ENCODE measurements around the gene CAND2. TPM values are rescaled to one million over a fixed set of nuclear protein-coding genes. Genes with fewer than 3 reads are reported as not detected.

The CAND2 gene
- total and polyA plus RNA-seq, 10 of the 15 experiments (the other 5 are each of a cell fraction or from before 2014, with no cell fraction given), result 0.03 to 1.9 (median 0.52) TPM

- no peak for TF ChIP-seq REST (IDR thresholded peaks at IDR 0.05; ENCODE audit: low read depth, low read length)
- peak in 1 of 2 experiments; percentile 20; a peak in 1 of 4 replicates for TF ChIP-seq IKZF2 (IDR thresholded peaks at IDR 0.05)
- TF ChIP-seq TAF1 (IDR thresholded peaks at IDR 0.05; ENCODE audit: borderline replicate concordance, low read depth, low read length), result no peak
- peak; percentile 16; the same call in 1 of the 2 replicates for TF ChIP-seq SMARCA5 (IDR thresholded peaks at IDR 0.05)
- no peak for TF ChIP-seq KLF5 (IDR thresholded peaks at IDR 0.05; ENCODE audit: partially characterized antibody)
- no peak for TF ChIP-seq PKNOX1 (IDR thresholded peaks at IDR 0.05)
- TF ChIP-seq RB1 (IDR thresholded peaks at IDR 0.05; ENCODE audit: borderline replicate concordance), result peak; percentile 26; the same call in 1 of the 2 replicates
- TF ChIP-seq RELA (IDR thresholded peaks at IDR 0.05; ENCODE audit: borderline replicate concordance, partially characterized antibody), result peak; percentile 39
Observed at GRCh38 chr3:12868039-12869034, 71.9 kb downstream of the CAND2 start (continued).

All from GM12878 (cell line).